NT2/D1 (cell line): ENCODE results near the gene GCAT.

Source experiments
- YY1 ChIP-seq: IDR thresholded peaks from 2 replicates; pipeline ENCODE4 v1.6.1; 2011; ENCODE audit not compliant: insufficient read length, insufficient read depth
- ZNF274 ChIP-seq: IDR thresholded peaks from 2 replicates; pipeline ENCODE4 v1.6.1; 2011; ENCODE audit warnings: mild to moderate bottlenecking, low read depth, low read length

DNA sequence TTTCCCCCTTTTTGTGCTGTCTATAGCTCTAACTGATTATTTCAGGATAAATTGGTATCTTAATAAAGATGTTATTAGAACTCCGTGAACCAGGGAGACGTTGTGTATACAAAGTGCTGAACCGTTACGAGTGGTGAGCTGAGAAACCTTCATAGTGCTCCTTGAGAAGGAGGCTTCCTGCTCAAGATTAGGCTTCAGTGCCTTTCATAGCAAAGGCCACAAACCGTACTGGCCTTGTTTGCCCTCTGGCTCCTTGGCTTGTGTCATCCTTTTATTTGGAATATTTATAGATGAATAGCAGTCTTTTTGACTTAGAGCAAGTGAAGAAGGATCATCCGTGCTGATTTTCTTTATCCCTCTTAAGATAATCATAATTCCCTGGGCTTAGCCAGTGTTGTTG, 57.8 kb downstream of the GCAT start:
- no peak for TF ChIP-seq YY1
- no peak for TF ChIP-seq ZNF274
